ENCODE data around the gene MRPS18C. TPM values are rescaled to one million over a fixed set of nuclear protein-coding genes. Genes with fewer than 3 reads are reported as not detected.

The MRPS18C gene
- total RNA-seq, 2 donors from 2014 or later: 12.2 to 30.8 TPM

GRCh38 chr4:83440899-83441298 lies 15.0 kb upstream of the MRPS18C start:
- H3K36me3 ChIP-seq: no peaks in the 10 kb centered on the region
- WGBS: 77% methylated on average over 3 of the region's 3 CpGs
- H3K27ac ChIP-seq: no peak overlapping the region
- TF ChIP-seq POLR2AphosphoS5 (IDR thresholded peaks at IDR 0.05) (no peak), POLR2A (IDR thresholded peaks at IDR 0.05) (no peak), CTCF (IDR thresholded peaks at IDR 0.05) (no peak)
- no peak for DNase-seq (ENCODE audit: low spot score)
- intact Hi-C loops (cut with DNase I): no loop called here
- no peak overlapping the region for H3K4me3 ChIP-seq
- H3K9me3 ChIP-seq: no peaks in the 10 kb centered on the region
- no peaks in the 10 kb centered on the region for H3K27me3 ChIP-seq (replicated peaks; ENCODE audit: insufficient read depth)
- no peaks in the 10 kb centered on the region for H3K4me1 ChIP-seq (replicated peaks)

DNA sequence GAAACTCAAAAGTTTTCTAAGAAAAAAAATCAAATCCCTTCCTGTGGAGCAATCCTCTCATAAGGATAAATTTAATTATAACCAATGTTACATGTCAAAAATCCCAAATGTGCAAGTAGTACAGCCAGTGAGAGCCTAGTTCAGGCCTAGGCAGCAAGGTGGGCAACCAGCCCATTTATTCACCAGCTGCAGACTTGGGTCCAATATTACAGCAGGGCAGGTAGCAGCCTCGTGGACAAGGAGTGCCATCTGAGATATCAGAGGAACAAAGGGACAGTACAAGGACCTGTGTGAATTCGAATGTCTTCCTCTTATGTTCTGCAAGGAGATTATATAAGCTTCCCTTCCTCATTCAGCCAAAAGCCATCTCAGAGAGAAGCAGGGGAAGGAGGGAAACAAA lies 6.8 kb upstream of the MRPS18C start:
- H3K9me3 ChIP-seq: no peaks in the 10 kb centered on the region
- H3K27me3 ChIP-seq (replicated peaks; ENCODE audit: insufficient read depth): no peaks in the 10 kb centered on the region
- H3K27ac ChIP-seq: no peak overlapping the region
- WGBS: 26% methylated on average over 2 of the region's 2 CpGs
- DNase-seq (ENCODE audit: low spot score): no peak
- H3K4me3 ChIP-seq: no peak overlapping the region
- intact Hi-C loops (cut with DNase I): no loop called here
- TF ChIP-seq CTCF (IDR thresholded peaks at IDR 0.05) (no peak), POLR2AphosphoS5 (IDR thresholded peaks at IDR 0.05) (no peak)
- H3K36me3 ChIP-seq: no peaks in the 10 kb centered on the region
- peaks cover 3% of the 10 kb centered on the region for H3K4me1 ChIP-seq (replicated peaks)

- Histone ChIP-seq H3K4me1 (replicated peaks) (no peaks in the 10 kb centered on the region), H3K9me3 (no peaks in the 10 kb centered on the region), H3K27me3 (replicated peaks; ENCODE audit: insufficient read depth) (no peaks in the 10 kb centered on the region), H3K4me3 (peak overlapping the region; percentile 72 to 86), H3K36me3 (no peaks in the 10 kb centered on the region), H3K27ac (peak overlapping the region; percentile 96 to 98)
- no peak for DNase-seq (ENCODE audit: low spot score)
- TF ChIP-seq POLR2AphosphoS5 (IDR thresholded peaks at IDR 0.05): no peak
- no peak for TF ChIP-seq POLR2A (IDR thresholded peaks at IDR 0.05)
- no peak for TF ChIP-seq CTCF (IDR thresholded peaks at IDR 0.05)
- intact Hi-C loops (cut with DNase I): loop anchor here (2.0 to 5.0 kb wide), 3 partner anchors 170 to 992 kb away; partner anchors contain the start of genes COQ2 and LIN54
- 30% methylated on average over 6 of the region's 6 CpGs for WGBS
These were observed 1.2 kb upstream of the MRPS18C start for GRCh38 chr4:83454686-83455085.

GRCh38 chr4:83456184-83456501 lies 285 bp downstream of the MRPS18C start:
- Histone ChIP-seq H3K9me3 (no peaks in the 10 kb centered on the region), H3K36me3 (no peaks in the 10 kb centered on the region), H3K4me3 (peak overlapping the region; percentile 72 to 86), H3K4me1 (replicated peaks) (no peaks in the 10 kb centered on the region), H3K27ac (peak overlapping the region; percentile 96 to 98), H3K27me3 (replicated peaks; ENCODE audit: insufficient read depth) (no peaks in the 10 kb centered on the region)
- no peak for DNase-seq (ENCODE audit: low spot score)
- no peak for TF ChIP-seq CTCF (IDR thresholded peaks at IDR 0.05)
- TF ChIP-seq POLR2A (IDR thresholded peaks at IDR 0.05): no peak
- TF ChIP-seq POLR2AphosphoS5 (IDR thresholded peaks at IDR 0.05): no peak
- 0% methylated on average over 7 of the region's 7 CpGs for WGBS
- intact Hi-C loops (cut with DNase I): loop anchor here (5.0 kb wide), 2 partner anchors 444 to 994 kb away; partner anchors contain the start of gene LIN54

GRCh38 chr4:83473423-83473822 lies 17.6 kb downstream of the MRPS18C start:
- Histone ChIP-seq H3K27ac (no peak overlapping the region), H3K4me3 (no peak overlapping the region), H3K4me1 (replicated peaks) (no peaks in the 10 kb centered on the region), H3K27me3 (replicated peaks; ENCODE audit: insufficient read depth) (no peaks in the 10 kb centered on the region), H3K9me3 (no peaks in the 10 kb centered on the region), H3K36me3 (no peaks in the 10 kb centered on the region)
- intact Hi-C loops (cut with DNase I): no loop called here
- 79% methylated on average over 4 of the region's 4 CpGs for WGBS
- TF ChIP-seq POLR2A (IDR thresholded peaks at IDR 0.05) (no peak), CTCF (IDR thresholded peaks at IDR 0.05) (no peak), POLR2AphosphoS5 (IDR thresholded peaks at IDR 0.05) (no peak)
- no peak for DNase-seq (ENCODE audit: low spot score)

All from prostate gland (tissue), 2 donors.